Activated CD4-positive, CD25-positive, alpha-beta regulatory T cell treated with anti-CD3 and anti-CD28 coated beads, Interleukin-2, amount 50 U/mL, for 72 hours (primary cell): ENCODE measurements around the gene ACADL.

Experiments
- DNase-seq: peaks from one replicate; pipeline ENCODE4 v3.0.0; 2021

Gene ACADL

GRCh38 chr2:210169516-210170195, 55.6 kb downstream of the ACADL start:
- no peak for DNase-seq

DNA sequence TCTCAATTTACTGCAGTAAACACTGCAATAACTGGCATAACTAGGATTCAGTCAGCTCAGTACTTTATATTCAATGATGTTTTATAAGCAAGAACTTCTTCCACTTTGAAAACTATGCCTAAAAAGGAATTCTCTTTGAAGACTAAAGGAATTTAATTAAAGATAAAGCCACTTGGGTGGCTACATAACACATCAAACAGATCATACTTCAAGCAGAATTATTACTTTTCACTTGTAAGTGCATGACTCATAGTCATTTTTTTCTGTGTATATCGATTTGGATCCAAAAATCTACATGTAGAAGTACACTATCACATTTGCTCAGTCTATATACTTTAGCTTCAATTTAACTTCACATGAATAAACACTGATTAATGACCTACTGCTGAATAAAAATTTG, 58.0 kb downstream of the ACADL start:
- no peak for DNase-seq

DNA sequence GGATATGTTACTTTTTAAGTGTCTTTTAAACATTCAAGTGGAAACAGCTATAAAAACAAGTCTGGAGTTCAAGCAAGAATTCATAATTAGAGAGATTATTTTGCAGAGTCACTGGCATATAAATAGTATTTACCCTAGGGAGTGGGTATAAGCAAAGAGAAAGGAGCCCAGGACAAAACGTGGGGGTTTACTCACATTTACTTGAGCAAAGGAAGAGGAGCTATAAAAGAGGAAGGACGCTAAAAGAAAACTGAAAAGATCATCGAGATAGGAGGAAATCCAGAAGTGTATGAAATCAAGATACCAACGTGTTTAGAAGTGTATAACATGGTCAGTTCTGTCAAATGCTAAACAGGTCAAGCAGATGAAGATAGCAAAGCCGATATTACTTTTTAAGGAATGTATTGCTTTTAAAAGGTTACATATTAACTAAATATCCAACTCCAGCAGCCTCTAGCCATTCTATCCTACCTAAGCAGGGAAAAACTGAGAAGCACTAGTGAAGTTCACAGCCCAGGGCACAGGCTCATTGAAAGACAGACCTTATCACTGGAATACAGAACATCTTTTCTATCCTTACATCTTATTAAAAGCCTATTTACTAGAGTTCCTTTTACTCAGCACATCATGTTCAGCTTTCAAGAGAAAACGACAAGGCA, 62.7 kb downstream of the ACADL start:
- no peak for DNase-seq

DNA sequence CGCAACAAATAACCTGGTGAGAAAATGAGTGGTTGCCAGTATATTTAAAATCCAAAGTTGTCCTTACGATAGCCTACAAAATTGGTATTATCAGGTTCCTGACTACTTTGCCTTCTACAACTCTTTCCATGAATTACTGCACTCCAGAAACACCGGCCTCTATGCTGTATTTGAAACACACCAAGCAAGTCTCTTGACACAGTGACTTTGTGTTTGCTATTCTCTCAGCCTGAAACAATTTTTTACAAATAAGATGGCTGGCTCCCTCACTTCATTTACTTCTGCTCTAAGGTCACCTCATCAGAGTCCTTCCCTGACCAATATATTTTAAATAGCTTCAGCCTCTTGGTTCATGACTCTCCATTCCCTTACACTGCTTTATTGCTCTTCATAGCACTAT, 66.2 kb downstream of the ACADL start:
- DNase-seq: no peak

GRCh38 chr2:210158236-210158635, 67.0 kb downstream of the ACADL start:
- DNase-seq: no peak

GRCh38 chr2:210157526-210157925, 67.7 kb downstream of the ACADL start:
- DNase-seq: no peak

DNA sequence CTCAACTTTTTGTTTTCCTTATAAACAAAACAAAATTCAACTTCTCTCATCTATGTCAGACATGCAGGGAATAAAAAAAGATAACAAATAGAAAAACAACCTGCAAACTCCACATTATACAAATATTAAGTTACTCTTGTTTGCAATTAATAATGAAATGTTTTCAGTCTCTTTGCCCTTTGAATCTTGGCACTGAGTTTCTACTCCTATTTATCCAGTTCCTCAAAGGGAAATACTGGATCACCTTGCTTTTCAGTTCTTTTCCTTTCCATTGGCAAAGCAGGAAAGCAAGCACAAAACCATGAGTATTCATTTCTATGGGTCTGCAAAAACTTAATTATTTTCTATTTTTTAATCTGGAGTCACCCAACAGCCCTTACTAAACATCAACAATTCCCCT, 77.6 kb downstream of the ACADL start:
- DNase-seq: no peak
